HG02938 (cell line): ENCODE measurements around the gene CSK.

Experiments
- ATAC-seq: cut with Tn5 transposase; IDR thresholded peaks from one replicate; pipeline ENCODE4 v1.9.1; 2021; ENCODE audit warnings: mild to moderate bottlenecking, moderate library complexity; ENCODE audit not compliant: unreplicated experiment

CSK gene

GRCh38 chr15:74822233-74822632, 40.4 kb downstream of the CSK start:
- ATAC-seq, result no peak

- ATAC-seq, result no peak
Observed at GRCh38 chr15:74823324-74823723, 41.4 kb downstream of the CSK start.

- ATAC-seq, result no peak
Observed at GRCh38 chr15:74824976-74825375, 43.1 kb downstream of the CSK start.

- no peak for ATAC-seq
Observed at GRCh38 chr15:74825866-74826265, 44.0 kb downstream of the CSK start.

- no peak for ATAC-seq
Observed at GRCh38 chr15:74826364-74826819, 44.5 kb downstream of the CSK start, which contains the start of gene CPLX3. Gene CPLX3 (plus strand): TSS chr15:74826627. CDS start chr15:74826704, 77 bp downstream.

GRCh38 chr15:74826921-74827320, 45.0 kb downstream of the CSK start:
- ATAC-seq, result no peak

- no peak for ATAC-seq
Observed at GRCh38 chr15:74827614-74828013, 45.7 kb downstream of the CSK start.

GRCh38 chr15:74828835-74829234, 47.0 kb downstream of the CSK start:
- no peak for ATAC-seq

GRCh38 chr15:74829486-74829885, 47.6 kb downstream of the CSK start:
- ATAC-seq, result no peak

- ATAC-seq, result no peak
Observed at GRCh38 chr15:74829991-74830390, 48.1 kb downstream of the CSK start.

GRCh38 chr15:74830868-74831267, 49.0 kb downstream of the CSK start:
- no peak for ATAC-seq

GRCh38 chr15:74831813-74832495, 50.1 kb downstream of the CSK start:
- ATAC-seq, result no peak

GRCh38 chr15:74832826-74833225, 50.9 kb downstream of the CSK start:
- no peak for ATAC-seq

GRCh38 chr15:74833376-74834107, 51.7 kb downstream of the CSK start:
- ATAC-seq, result no peak

GRCh38 chr15:74835312-74835823, 53.5 kb downstream of the CSK start:
- no peak for ATAC-seq

- ATAC-seq, result no peak
Observed at GRCh38 chr15:74836846-74837245, 55.0 kb downstream of the CSK start.

GRCh38 chr15:74837482-74838136, 55.7 kb downstream of the CSK start:
- ATAC-seq, result no peak

GRCh38 chr15:74838137-74838516, 56.2 kb downstream of the CSK start:
- no peak for ATAC-seq

GRCh38 chr15:74838746-74839525, 57.1 kb downstream of the CSK start:
- ATAC-seq, result no peak

- no peak for ATAC-seq
Observed at GRCh38 chr15:74839526-74840395, 57.9 kb downstream of the CSK start.
